HepG2 (cell line): Measurements from ENCODE around the gene ZBP1. TPM values are rescaled to one million over a fixed set of nuclear protein-coding genes. Genes with fewer than 3 reads are reported as not detected.

Experiments used
- ARHGAP35 ChIP-seq: sonication (generic); formaldehyde crosslinking; IDR thresholded peaks from 2 replicates; pipeline ENCODE4 v1.9.0; 2022; ENCODE audit warnings: mild to moderate bottlenecking, inconsistent platforms, moderate library complexity, missing genetic modification reagents, borderline replicate concordance
- ARID3A ChIP-seq: IDR thresholded peaks from 2 replicates; pipeline ENCODE4 v1.6.1; 2012; ENCODE audit warnings: low read depth, low read length, improper control_type of control experiment
- FOXM1 ChIP-seq: sonication (generic); formaldehyde crosslinking; IDR thresholded peaks from 2 replicates; pipeline ENCODE4 v1.5.0; 2020; ENCODE audit warnings: missing genetic modification reagents
- JARID2 ChIP-seq: sonication (generic); formaldehyde crosslinking; IDR thresholded peaks from 2 replicates; pipeline ENCODE4 v1.8.1; 2023; ENCODE audit warnings: missing genetic modification reagents, inconsistent platforms; ENCODE audit not compliant: insufficient replicate concordance
- NBN ChIP-seq: fragments of 450-650 bp; conservative IDR thresholded peaks from 2 replicates; pipeline ENCODE4 v1.6.1; 2017
- PAXIP1 ChIP-seq: sonication (generic); formaldehyde crosslinking; conservative IDR thresholded peaks from 2 replicates; pipeline ENCODE4 v1.4.0; 2020; ENCODE audit warnings: mild to moderate bottlenecking, missing genetic modification reagents, moderate library complexity
- PCBP1 ChIP-seq: fragments of 200-400 bp; formaldehyde crosslinking; IDR thresholded peaks from 2 replicates; pipeline ENCODE4 v1.6.1; 2017; ENCODE audit warnings: mild to moderate bottlenecking, low read depth, low read length, borderline replicate concordance
- POLR2AphosphoS5 ChIP-seq: IDR thresholded peaks from 2 replicates; pipeline ENCODE4 v1.6.1; 2012; ENCODE audit warnings: low read depth, low read length
- SMYD3 ChIP-seq: sonication (generic); formaldehyde crosslinking; IDR thresholded peaks from 2 replicates; pipeline ENCODE4 v1.8.1; 2023; ENCODE audit warnings: mild to moderate bottlenecking, missing genetic modification reagents
- ZGPAT ChIP-seq: IDR thresholded peaks from 2 replicates; pipeline ENCODE4 v1.6.1; 2016; ENCODE audit warnings: mild to moderate bottlenecking
- ZMYM4 ChIP-seq: sonication (generic); formaldehyde crosslinking; IDR thresholded peaks from 2 replicates; pipeline ENCODE4 v1.8.1; 2023; ENCODE audit warnings: mild to moderate bottlenecking, missing genetic modification reagents
- ZNF10 ChIP-seq: sonication (generic); formaldehyde crosslinking; IDR thresholded peaks from 2 replicates; pipeline ENCODE4 v1.4.0; 2020; ENCODE audit warnings: mild to moderate bottlenecking, low read depth, missing genetic modification reagents, borderline replicate concordance
- ZNF317 ChIP-seq: sonication (generic); formaldehyde crosslinking; IDR thresholded peaks from 2 replicates; pipeline ENCODE4 v1.5.0; 2020; ENCODE audit warnings: mild to moderate bottlenecking, missing genetic modification reagents
- ZNF383 ChIP-seq: sonication (generic); formaldehyde crosslinking; IDR thresholded peaks from 2 replicates; pipeline ENCODE4 v1.4.0; 2020; ENCODE audit warnings: missing genetic modification reagents, mild to moderate bottlenecking, borderline replicate concordance
- ZNF44 ChIP-seq: sonication (generic); formaldehyde crosslinking; IDR thresholded peaks from 2 replicates; pipeline ENCODE4 v1.5.1; 2020; ENCODE audit warnings: mild to moderate bottlenecking, missing genetic modification reagents
- ZNF513 ChIP-seq: sonication (generic); formaldehyde crosslinking; conservative IDR thresholded peaks from 2 replicates; pipeline ENCODE4 v1.5.0; 2020; ENCODE audit warnings: missing genetic modification reagents
- polyA plus RNA-seq, 8 experiments: library from polyadenylated mRNA; depleted of rRNA in 3 of 8; stranded (reverse) in 7 of 8; unstranded in 1 of 8; fragments of >200 nt; fragmentation: Illumina TruSeq in 4 of 8; extraction: Trizol in 4 of 8; gene quantifications; 2 replicates each; pipeline versions ENCODE4 v1.2.1 to v1.2.3, GENCODE V29; 2011 to 2016; ENCODE audit warnings: low read depth in 4 of 8, missing spikeins in 1 of 8, mixed read lengths in 1 of 8; ENCODE audit not compliant: insufficient read depth in 1 of 8
- total RNA-seq, 5 experiments: library from RNA; depleted of rRNA; stranded (reverse); fragments of >200 nt; fragmentation: Illumina TruSeq; extraction: Trizol; gene quantifications; 2 replicates each; pipeline ENCODE4 v1.2.3, GENCODE V29; 2016; ENCODE audit warnings: low read depth in 1 of 5
- TF ChIP-seq, protein P1 (sequence below): IDR thresholded peaks from 2 replicates; pipeline ENCODE4 v1.6.1; 2016; ENCODE audit warnings: control low read depth
- TF ChIP-seq, protein P2 (sequence below): sonication (generic); formaldehyde crosslinking; IDR thresholded peaks from 2 replicates; pipeline ENCODE4 v1.9.0; 2021; ENCODE audit warnings: missing genetic modification reagents, mild to moderate bottlenecking, borderline replicate concordance

The ZBP1 gene
- total and polyA plus RNA-seq, 2 of the 13 experiments (the other 11 are each of a cell fraction or from before 2014, with no cell fraction given), result not detected

- no peak for TF ChIP-seq ARHGAP35 (CRISPR knock-in tag)
- TF ChIP-seq POLR2AphosphoS5, result 0 out of 2 replicates have a peak, but pooled peaks have one; percentile 2
- TF ChIP-seq ZMYM4, result peak; percentile 68; the same call in 1 of the 2 replicates
- TF ChIP-seq PAXIP1 (CRISPR knock-in tag), result peak; percentile 83
- TF ChIP-seq ARID3A, result no peak
- TF ChIP-seq FOXM1 (CRISPR knock-in tag), result no peak
- no peak for TF ChIP-seq ZNF383 (CRISPR knock-in tag)
- no peak for TF ChIP-seq JARID2
- no peak for TF ChIP-seq ZNF44 (CRISPR knock-in tag)
- TF ChIP-seq, protein P1, sequence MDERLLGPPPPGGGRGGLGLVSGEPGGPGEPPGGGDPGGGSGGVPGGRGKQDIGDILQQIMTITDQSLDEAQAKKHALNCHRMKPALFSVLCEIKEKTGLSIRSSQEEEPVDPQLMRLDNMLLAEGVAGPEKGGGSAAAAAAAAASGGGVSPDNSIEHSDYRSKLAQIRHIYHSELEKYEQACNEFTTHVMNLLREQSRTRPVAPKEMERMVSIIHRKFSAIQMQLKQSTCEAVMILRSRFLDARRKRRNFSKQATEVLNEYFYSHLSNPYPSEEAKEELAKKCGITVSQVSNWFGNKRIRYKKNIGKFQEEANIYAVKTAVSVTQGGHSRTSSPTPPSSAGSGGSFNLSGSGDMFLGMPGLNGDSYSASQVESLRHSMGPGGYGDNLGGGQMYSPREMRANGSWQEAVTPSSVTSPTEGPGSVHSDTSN, result no peak
- TF ChIP-seq PCBP1, result no peak
- TF ChIP-seq SMYD3 (CRISPR knock-in tag), result no peak
- TF ChIP-seq ZNF317 (CRISPR knock-in tag), result no peak
- no peak for TF ChIP-seq NBN
- TF ChIP-seq ZNF513 (CRISPR knock-in tag), result no peak
- TF ChIP-seq, protein P2, sequence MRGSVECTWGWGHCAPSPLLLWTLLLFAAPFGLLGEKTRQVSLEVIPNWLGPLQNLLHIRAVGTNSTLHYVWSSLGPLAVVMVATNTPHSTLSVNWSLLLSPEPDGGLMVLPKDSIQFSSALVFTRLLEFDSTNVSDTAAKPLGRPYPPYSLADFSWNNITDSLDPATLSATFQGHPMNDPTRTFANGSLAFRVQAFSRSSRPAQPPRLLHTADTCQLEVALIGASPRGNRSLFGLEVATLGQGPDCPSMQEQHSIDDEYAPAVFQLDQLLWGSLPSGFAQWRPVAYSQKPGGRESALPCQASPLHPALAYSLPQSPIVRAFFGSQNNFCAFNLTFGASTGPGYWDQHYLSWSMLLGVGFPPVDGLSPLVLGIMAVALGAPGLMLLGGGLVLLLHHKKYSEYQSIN, result no peak
- no peak; the same call in 1 of the 2 replicates for TF ChIP-seq ZGPAT (CRISPR knock-in tag)
- TF ChIP-seq ZNF10 (CRISPR knock-in tag), result no peak
These were observed 33.8 kb downstream of the ZBP1 start (continued) for GRCh38 chr20:57586370-57586793.
